GM13976 (cell line): Measurements from ENCODE around the gene MOB3A.
"Not testable (repeated sequence)": the region's sequence is repeated elsewhere in the genome, so short reads cannot be mapped to it uniquely, and the experiment has no call there.

Experiments
- DNase-seq: peaks from one replicate; pipeline ENCODE4 v3.0.0; 2012; ENCODE audit warnings: low spot score
- in situ Hi-C: fragments of 300-500 bp; cut with MboI; formaldehyde crosslinking; loops from one replicate; pipeline ENCODE4 v1.12.0; 2022; ENCODE audit warnings: low sequenced_read_pairs, mixed read lengths, inconsistent platforms; ENCODE audit not compliant: unreplicated experiment
- TF ChIP-seq, protein P1 (sequence below): IDR thresholded peaks from 2 replicates; pipeline ENCODE4 v1.5.1; 2012; ENCODE audit warnings: borderline replicate concordance, mild to moderate bottlenecking; ENCODE audit not compliant: insufficient read depth; ENCODE audit errors: extremely low read depth, missing control alignments, control extremely low read depth

The MOB3A gene

DNA sequence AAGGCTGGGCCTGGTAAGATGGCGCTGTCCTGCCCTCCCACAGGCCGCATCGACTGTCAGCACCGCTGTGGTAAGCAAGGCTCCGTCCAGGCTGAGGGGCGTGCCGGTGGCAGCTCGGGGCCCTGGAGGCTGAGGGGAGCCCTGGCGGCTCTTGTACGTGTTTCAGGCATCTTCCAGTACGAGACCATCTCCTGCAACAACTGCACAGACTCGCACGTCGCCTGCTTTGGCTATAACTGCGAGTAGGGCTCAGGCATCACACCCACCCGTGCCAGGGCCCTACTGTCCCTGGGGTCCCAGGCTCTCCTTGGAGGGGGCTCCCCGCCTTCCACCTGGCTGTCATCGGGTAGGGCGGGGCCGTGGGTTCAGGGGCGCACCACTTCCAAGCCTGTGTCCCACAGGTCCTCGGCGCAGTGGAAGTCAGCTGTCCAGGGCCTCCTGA lies 1.8 kb upstream of the MOB3A start:
- in situ Hi-C loops, result no loop called here
- DNase-seq, result no peak
- TF ChIP-seq, protein P1, sequence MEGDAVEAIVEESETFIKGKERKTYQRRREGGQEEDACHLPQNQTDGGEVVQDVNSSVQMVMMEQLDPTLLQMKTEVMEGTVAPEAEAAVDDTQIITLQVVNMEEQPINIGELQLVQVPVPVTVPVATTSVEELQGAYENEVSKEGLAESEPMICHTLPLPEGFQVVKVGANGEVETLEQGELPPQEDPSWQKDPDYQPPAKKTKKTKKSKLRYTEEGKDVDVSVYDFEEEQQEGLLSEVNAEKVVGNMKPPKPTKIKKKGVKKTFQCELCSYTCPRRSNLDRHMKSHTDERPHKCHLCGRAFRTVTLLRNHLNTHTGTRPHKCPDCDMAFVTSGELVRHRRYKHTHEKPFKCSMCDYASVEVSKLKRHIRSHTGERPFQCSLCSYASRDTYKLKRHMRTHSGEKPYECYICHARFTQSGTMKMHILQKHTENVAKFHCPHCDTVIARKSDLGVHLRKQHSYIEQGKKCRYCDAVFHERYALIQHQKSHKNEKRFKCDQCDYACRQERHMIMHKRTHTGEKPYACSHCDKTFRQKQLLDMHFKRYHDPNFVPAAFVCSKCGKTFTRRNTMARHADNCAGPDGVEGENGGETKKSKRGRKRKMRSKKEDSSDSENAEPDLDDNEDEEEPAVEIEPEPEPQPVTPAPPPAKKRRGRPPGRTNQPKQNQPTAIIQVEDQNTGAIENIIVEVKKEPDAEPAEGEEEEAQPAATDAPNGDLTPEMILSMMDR, result no peak

GRCh38 chr19:2097203-2097885 lies 1.2 kb upstream of the MOB3A start:
- in situ Hi-C loops, result no loop called here
- DNase-seq, result peak; percentile 77
- TF ChIP-seq, protein P1, result no peak

DNA sequence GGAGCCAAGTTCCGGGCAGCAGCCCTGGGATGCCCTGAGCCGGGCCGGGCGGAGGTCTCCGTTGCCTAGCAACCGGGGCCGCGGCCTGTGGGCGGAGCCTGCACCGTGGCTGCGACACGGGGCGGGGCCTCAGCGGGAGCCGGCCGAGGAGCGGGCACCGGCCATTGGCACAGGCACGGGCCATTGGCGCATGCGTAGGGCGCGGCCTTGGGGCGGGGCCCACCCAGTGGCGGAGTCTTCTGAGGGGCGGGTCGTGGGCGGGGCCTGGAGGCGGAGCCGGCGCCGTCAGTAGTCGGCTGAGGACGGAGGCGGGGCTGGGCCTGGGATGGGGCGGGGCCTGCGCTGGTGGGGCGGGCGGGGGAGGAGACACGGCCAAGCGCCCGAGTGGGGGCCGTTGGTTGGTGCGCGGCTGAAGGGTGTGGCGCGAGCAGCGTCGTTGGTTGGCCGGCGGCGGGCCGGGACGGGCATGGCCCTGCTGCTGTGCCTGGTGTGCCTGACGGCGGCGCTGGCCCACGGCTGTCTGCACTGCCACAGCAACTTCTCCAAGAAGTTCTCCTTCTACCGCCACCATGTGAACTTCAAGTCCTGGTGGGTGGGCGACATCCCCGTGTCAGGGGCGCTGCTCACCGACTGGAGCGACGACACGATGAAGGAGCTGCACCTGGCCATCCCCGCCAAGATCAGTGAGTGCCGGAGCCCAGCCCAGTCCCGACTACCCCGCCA lies 515 bp upstream of the MOB3A start, which contains the start of gene IZUMO4:
Gene IZUMO4, plus strand, starts transcription at position 436 of the 723 bp plus-strand sequence. Its CDS starts 31 bp downstream, at position 467.
- peak; percentile 100 for DNase-seq
- TF ChIP-seq, protein P1, result peak; percentile 64
- in situ Hi-C loops, result no loop called here

DNA sequence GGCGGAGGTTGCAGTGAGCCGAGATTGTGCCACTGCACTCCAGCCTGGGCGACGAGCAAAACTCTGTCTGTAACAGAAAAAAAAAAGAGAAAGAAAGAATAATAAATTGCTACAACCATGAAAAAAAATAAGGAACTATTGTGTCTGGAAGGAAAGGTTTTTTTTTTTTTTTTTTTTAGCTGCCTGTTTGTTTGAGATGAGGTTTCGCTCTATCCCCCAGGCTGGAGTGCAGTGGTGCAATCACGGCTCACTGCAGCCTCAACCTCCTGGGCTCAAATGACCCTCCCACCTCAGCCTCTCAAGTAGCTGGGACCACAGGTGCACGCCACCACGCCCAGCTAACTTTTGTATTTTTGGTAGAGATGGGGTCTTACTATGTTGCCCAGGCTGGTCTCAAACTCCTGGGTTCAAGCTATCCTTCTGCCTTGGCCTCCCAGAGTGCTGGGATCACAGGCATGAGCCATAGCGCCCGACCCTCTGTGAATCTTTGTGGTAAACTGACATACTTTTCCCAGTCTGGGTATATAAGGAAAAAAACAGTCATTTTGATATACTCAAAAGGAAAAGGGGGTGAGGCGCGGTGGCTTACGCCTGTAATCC lies 4.1 kb downstream of the MOB3A start:
- DNase-seq, in situ Hi-C loops: not testable (repeated sequence)

- DNase-seq, result no peak
- TF ChIP-seq, protein P1, result no peak
- in situ Hi-C loops, result no loop called here
Measured at GRCh38 chr19:2089727-2090053, 6.4 kb downstream of the MOB3A start.

- TF ChIP-seq, protein P1, result no peak
- no peak for DNase-seq
- in situ Hi-C loops, result no loop called here
Measured at GRCh38 chr19:2089001-2089711, 7.0 kb downstream of the MOB3A start.
